ENCODE results near the gene KCNQ1OT1.

KCNQ1OT1 gene

GRCh38 chr11:2666828-2667570 lies 32.8 kb downstream of the KCNQ1OT1 start:
- no peak for DNase-seq (ENCODE audit: low spot score)

- DNase-seq (ENCODE audit: low spot score): no peak
Measured at GRCh38 chr11:2666401-2666741, 33.4 kb downstream of the KCNQ1OT1 start.

DNA sequence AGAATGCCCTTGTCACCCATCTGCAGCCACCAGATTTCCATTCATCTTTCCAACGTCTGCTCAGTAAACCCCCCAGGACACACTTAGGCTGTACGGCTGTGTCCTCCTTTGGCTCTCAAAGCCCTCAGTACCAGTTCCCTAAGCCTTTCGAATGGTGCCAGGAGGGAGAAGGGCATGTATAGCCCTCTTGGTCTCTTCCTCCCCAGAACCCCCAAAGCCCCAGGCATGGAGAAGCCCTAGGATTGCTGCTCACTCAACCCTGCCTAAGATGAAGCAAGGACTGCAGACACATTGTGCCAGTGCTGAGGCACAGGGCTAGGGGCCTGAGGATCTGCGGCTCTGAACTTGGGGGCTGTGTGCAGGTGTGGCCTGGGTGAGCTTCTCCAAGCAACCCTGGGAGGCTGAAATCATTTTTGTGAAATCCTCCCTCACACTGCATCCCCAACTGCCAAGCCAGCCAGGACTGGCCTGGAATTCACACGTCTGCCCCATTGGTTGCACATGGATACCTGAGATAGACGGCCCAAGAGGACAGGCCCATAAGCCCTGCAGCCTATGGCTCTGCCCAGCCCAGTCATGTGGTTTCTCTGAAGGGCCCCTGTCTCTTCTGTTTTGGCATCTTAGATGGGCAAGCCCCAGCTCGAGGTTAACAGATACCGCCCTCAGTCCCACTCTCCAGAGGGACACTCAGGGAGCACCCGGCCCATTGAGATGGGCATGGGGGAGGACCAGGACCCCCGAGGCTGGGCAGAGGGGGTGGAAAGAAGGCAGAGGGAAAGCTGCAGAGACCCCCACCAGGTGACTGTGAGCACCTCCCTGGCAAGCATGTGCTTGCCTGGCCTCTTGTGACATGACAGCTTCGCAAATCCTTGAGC lies 34.0 kb downstream of the KCNQ1OT1 start:
- DNase-seq (ENCODE audit: low spot score): no peak

GRCh38 chr11:2664791-2665525 lies 34.8 kb downstream of the KCNQ1OT1 start:
- DNase-seq (ENCODE audit: low spot score): no peak

DNA sequence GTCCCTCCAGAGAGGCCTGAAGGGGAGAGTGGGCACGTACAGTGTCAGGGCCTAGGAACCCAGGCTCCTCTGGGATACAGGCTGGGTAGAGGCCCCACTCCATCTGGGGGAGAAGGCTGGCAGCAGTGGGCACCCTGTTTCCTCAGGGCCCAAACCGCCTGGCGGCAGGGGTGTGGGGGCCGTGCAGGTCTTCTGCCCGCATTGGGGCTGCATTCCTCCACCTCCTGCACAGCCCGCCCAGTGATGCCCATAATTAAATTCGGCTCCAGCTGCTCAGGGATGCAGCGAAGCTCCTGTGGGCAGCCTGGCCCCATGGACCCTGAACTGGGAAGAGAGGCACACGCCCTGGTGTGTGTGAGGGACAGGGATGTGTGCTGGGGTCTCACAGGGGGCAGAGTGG lies 35.4 kb downstream of the KCNQ1OT1 start:
- DNase-seq (ENCODE audit: low spot score): no peak

GRCh38 chr11:2663915-2664314 lies 35.9 kb downstream of the KCNQ1OT1 start:
- DNase-seq (ENCODE audit: low spot score): no peak

DNA sequence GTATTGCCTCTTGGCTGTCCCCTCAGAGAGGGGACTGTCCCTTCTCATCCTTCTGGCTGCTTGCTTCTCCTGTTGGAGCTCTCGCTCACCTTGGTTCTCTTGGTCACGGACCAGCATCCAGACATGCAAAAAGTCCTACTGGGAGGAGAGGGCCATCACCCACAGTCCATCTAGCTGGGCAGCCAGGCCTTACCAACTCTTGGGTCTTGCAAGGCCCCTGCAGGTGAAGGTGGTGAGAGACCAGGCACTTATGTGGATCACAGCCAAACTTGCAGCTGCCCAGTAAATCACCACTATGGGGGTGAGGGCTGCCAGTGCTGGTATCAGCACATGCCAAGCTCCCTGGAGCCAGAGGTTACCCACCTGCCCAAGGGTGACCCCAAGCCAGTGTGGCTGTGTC lies 36.3 kb downstream of the KCNQ1OT1 start:
- no peak for DNase-seq (ENCODE audit: low spot score)

DNA sequence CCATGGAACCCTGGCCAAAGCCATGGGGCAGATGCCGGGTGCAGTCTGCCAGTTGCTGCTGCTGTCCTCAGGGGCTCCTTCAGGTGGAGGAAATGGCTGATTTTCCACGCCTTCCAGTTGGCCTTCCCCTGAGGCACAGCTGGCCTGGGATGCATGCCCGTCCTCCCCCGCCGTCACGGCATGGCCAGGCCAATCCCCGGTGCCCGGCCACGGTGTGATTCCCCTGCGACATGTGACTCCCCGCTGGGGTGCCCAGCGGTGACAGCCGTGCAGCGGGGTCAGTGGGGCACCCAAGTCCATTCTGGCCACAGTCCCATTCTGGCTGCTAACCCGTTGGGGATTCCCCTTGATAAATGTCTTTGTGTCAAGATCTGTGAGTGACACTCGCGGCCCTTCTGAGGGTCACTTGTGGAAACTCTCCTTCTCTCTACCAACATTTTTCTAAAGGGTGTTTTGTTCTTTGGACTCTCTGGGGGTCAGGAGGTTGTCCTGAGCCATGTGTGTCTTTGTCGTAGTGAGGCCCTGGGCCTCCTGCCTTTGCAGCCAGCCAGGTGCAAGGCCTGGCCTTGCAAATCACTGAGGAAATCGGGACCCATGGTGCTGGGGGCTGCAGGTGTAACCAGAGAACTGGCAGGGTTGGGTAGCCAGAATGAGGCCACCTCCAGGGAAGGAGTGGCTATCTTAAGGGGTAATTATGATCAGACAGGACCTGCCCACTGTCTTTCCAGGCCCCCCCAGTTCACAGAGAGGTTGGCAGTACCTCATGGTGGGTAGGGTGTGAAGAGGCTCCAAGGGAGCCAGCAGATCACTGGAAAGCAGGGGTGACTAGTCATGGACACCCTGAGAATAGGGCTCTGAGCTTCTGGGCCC lies 37.1 kb downstream of the KCNQ1OT1 start:
- DNase-seq (ENCODE audit: low spot score): peak; percentile 18

- DNase-seq (ENCODE audit: low spot score): no peak
Measured at GRCh38 chr11:2662024-2662312, 37.8 kb downstream of the KCNQ1OT1 start.

DNA sequence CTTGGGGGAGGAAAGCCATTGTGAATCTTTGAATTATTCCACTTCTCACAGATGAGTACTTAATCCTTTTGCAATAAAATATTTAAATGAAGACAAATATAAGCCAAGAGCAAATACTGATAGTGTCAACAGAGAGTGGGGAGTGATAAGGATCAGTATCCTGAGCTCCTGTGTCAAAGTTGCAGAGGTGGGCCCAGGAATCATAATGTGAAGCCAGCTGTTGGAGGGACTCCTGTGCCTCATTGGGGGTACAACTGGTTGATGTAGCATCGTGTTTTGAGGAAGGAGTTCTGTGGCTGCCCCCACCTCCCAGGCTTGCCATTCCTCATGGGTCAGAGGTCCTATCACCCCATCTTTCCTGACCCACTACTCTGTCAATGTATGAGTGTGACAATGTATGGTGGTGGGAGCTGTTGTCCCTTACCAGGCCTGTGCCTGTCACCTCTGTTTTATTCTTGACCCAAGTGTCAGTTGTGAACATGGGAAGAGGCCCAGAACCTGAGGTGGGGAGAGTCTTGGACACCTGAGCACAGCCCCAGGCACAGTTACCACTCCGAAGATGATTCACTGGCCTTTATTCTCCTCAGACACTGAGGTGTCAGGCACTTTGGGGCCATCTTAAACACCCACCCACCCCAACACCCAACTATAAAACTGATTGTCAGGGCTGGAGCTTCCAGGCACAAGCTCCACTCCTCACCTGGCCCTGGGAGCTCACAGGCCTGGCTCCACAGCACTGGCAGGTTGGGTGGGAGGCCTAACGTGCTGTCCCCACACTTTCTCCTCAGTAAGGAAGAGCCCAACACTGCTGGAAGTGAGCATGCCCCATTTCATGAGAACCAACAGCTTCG lies 38.4 kb downstream of the KCNQ1OT1 start:
- DNase-seq (ENCODE audit: low spot score): peak; percentile 18

DNA sequence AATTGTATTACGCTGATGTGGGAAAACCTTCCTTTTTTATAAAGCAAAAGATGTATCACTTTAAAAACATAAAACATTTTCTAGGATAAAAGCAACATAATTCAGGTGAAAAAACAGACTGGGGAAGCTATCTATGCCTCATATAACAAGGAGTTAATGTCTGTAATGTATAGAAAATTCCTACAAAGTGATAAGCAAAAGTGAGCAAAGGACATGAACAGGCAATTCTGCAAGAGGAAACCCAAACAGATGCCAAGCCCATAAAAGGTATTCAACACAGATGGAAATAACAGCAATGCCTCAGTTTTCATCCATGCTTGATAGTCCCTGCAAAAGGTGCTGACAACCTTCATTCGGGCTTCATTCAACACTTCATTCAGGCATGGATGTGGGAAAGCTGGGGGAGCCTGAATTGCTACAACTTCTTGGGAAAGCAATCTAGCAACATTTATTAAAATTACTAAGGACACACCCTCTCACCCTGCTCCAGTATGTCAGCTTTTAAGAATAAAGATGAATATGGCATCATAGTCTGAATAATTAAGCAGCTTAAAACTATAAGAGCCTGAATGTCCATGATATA lies 39.3 kb downstream of the KCNQ1OT1 start:
- no peak for DNase-seq (ENCODE audit: low spot score)

- no peak for DNase-seq (ENCODE audit: low spot score)
Measured at GRCh38 chr11:2657697-2658284, 42.0 kb downstream of the KCNQ1OT1 start.

GRCh38 chr11:2656859-2657258 lies 42.9 kb downstream of the KCNQ1OT1 start:
- DNase-seq (ENCODE audit: low spot score): no peak

- no peak for DNase-seq (ENCODE audit: low spot score)
Measured at GRCh38 chr11:2655834-2656622, 43.8 kb downstream of the KCNQ1OT1 start.

- no peak for DNase-seq (ENCODE audit: low spot score)
Measured at GRCh38 chr11:2655016-2655719, 44.6 kb downstream of the KCNQ1OT1 start.

DNA sequence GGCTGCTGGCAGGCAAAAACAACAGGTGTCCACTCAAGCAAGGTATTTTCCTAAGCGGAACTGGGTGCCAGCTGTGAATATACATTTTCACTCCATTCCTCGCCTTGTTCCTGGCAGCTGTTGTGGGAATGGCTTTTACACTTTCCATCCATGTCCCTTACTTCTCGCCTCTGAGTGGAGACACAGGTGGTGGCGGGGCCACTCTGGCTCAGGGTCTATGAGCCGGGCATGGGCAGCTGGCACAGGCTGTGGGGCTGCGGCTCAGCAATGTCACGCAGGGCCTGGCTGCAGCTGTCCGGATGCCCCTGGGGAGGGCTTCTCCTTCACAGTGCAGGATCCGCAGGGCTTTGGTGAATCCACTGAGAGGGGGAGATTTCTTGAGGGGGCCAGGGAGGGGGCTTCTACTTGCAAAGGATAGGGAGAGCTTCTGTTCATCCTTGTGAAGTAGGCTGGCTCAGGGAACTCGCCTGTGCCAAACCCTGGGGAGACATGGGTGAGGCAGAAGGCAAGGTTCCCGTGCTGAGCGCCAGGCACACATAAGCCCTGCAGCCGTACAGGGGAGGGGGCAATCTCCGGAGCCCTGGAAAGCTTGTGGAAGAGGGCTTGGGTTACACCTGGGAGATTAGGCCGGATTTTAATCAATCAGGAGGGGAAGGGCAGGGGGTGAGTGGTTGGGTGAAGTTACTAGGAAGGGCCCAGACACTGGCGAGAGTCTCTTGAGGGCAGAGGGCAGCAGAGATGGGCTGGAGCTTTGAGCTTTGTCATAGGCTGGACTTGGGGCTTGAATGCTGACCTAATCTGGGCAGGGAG lies 45.7 kb downstream of the KCNQ1OT1 start:
- peak; percentile 25 for DNase-seq (ENCODE audit: low spot score)

- no peak for DNase-seq (ENCODE audit: low spot score)
Measured at GRCh38 chr11:2653198-2653551, 46.6 kb downstream of the KCNQ1OT1 start.
